NCI-H226 (cell line): ENCODE results near the gene PTPRD.

Experiments used
- DNase-seq: peaks from one replicate; pipeline ENCODE4 v3.0.0-alpha.2; 2015

The PTPRD gene

DNA sequence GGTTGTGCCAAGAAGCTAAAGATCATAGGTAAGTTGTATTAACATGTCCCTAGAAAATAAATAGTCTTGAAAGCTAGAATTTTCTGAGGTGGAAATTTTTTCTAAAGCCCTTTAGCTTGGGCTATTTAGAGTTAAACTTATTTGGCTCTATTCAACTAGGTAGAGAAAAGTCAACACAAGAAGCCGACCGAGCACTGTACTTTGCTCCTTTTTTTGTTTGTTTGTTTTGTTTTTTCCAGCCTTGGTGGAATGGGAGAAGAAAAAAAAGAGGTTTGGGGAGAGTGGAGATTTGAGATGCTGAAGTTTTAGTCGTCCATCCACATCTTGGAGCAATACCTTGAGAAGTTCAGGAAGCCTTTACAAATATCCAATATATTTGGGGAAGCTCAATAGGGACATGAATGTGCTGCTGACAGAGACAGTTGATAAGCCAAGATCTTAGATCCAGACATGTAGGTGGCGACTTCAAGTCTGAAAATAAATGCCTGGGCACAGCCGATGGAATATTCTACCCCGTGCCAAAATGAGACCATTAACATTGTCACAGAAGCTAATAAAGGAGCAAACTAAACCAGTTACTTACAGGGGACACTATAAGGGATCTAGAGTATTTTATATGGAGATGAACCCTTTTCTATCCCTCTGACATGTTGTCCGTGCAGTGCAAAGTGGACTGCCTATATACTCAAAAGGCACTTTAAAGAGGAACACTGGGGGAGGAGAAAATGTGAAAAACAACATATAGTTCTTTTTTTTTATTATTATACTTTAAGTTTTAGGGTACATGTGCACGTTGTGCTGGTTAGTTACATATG lies 466.1 kb downstream of the PTPRD start:
- no peak for DNase-seq

DNA sequence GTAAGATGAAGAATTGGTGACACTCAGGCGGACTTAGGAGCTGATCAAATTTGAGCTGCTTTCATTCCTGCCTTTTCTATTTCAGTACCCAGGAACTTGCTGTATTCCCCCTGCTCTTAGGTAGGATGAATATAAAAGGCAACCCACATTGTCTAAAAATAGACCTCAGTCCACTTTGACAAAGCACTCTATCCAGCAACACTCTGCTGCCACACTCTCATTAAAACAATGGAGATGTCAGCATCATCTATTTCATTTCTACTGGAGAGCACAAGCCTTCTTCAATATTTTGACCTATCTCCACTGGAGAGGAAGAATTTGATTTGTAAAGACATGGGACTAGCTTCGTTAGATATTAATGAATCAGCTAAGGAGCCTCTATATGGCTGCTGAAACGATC lies 468.4 kb downstream of the PTPRD start:
- no peak for DNase-seq

DNA sequence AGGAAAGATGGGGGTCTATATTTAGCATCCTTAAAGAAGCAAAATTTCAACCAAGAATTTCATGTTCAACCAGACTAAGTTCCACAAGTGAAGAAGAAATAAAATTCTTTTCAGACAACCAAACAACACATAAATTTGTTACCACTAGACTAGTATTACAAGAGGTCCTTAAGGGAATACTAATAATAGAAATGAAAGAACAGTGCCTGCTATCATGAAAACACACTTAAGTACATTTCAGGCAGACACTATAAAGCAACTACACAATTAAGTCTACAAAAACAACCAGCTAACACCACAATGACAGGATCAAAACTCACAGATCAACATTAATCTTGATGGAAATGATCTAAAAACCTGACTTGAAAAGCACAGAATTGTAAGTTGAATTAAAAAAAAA lies 477.2 kb downstream of the PTPRD start:
- DNase-seq, result no peak

DNA sequence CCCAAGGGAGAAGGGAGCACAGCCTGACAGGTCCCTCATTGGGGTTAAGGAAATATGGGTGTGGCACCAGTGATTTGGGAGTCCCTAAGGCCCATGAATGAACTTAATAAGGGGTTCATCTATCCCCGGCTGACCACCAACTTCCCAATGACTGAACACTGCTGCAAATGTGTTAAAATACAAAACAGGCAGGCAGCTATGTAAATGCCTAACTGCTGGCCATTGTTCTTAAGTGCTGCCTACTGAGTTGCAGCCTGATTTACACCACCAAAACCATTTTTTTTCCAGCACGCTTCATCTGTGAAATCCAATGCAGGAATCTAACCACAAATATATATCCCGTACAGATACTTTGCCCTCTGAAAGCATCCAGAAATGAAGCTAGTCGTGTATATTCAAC lies 478.5 kb downstream of the PTPRD start:
- no peak for DNase-seq

DNA sequence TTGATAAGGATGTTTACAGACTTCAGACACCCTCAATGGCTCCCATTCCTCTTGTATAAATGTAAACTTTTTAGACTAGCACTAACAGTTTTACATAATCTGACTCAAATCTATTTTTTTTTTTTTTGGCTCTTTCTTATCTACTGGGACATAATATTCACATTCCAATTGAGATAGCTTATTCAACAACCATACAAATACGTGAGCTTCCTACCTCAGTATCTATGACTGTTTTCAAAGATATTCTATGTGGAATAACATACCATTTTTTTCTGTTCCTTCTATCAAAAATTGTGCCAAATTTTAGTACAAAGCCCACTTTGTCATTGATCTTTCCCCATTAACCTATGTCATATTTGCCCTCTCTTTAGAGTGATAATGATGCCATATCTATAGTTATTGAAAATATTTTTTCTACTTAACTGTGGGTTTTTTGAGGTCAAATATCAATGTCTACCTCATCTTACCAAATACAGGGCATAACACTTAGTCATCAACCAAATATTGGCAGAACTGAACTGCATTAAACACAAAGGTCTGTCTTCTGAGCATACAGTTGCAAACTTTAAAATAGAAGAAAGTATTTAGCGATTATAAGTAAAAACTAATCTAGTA lies 482.6 kb downstream of the PTPRD start:
- no peak for DNase-seq

DNA sequence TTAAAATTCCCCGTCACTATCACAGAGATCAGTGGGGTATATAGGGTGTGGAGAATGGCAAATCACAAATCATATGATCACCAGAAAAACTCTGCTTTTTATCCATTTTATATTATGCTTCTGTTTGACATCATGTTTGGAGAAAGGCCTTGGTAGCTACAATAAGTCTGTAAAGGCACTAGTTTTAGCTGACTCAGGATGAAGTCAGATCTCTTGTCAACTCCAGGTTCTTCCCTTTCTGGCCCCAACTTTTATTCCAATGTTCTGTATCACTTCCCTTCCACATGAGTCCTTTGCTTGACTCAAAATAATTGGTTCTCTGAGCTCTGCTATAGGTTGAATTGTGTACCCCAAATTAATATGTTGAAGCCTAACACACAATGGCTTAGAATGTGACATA lies 484.9 kb downstream of the PTPRD start:
- DNase-seq, result no peak

DNA sequence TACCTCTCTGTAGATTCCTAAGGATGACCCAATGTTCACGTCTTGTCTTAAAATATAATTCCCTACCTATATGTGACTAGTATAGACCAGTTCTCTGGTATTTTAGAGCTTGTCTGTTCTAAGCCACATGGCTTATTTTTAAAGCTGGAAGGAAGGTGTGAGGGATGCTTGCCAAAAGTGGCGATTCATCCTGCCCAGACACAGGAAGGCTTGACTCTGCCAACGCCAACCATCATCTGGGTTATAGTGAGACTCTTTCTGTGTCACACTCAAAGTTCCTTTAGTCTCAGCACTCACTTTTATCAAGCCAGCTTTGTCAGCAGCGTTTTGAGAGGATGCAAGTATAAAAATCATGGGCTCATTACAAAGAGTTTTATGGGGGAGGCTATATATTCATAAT lies 500.0 kb downstream of the PTPRD start:
- no peak for DNase-seq

DNA sequence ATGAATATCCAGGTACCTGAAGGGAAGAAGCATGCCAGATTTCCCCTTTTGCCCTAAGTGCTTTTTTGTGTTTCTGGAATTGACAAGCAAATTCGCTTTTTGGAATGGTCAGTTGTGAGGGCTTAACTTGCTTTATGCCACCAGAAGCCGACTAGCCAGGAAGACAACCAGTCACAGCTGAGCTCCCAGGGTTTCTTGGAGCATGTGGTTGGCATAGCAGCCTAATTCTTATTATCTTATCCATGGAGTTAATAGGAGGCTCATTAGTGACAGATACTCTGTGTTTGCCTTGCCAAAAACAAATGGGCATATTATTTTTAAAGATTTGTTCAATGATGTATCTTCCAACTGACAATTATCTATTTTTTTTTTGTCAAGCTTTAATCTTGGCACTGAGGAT lies 500.7 kb downstream of the PTPRD start:
- DNase-seq, result no peak

DNA sequence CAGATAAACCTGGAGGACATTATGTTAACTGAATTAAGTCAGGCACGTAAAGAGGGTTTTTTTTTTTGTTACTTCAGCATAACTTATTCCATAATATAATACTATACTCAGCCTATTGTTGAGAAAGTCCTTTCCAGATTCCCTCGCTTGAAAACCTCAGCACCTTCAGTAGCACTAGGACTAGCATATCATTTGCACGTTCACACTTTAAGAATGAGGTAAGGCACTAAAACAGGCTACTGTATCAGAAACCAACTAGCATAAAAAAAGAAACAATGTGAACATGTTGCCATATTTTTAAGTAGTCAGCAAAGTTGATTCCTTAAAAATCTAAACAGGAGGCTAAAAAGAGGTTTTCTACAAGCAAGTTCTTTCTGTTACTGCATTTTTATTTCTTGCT lies 504.0 kb downstream of the PTPRD start:
- DNase-seq, result no peak

DNA sequence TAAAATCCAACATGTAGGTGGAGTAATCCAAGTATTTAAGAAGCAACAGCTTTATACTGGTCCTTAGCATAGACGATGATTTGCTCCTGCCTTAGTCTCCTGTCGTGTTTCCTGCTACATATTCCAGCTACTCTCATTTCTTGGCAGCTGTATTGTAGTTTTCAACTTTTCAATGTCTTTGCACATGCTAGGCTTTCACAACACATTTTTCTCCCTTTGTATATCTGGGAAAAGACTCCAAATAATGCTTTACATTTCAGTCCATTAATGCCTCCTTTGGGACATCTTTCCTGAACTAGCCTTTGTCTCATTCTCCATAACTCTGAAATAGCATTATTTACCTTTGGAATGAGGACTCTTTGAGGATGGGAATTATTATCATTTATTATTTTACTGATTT lies 508.0 kb downstream of the PTPRD start:
- no peak for DNase-seq

DNA sequence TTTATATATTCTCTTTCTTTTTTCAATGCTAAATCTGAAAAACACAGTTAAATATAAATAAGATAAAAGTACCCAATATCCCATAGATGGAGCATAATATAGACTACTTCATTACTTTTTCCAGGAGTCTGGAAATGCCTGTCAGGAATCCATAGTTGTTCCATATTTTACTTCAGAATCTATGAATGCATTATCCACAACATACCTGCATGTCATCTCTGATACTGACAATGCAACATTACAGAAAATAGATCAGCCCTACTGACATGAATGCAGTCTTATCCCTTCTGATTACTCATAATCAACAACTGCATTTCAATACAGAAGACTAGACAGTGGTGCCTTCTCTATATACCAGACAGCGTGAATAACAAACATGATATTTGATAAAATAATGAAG lies 517.6 kb downstream of the PTPRD start:
- DNase-seq, result no peak

DNA sequence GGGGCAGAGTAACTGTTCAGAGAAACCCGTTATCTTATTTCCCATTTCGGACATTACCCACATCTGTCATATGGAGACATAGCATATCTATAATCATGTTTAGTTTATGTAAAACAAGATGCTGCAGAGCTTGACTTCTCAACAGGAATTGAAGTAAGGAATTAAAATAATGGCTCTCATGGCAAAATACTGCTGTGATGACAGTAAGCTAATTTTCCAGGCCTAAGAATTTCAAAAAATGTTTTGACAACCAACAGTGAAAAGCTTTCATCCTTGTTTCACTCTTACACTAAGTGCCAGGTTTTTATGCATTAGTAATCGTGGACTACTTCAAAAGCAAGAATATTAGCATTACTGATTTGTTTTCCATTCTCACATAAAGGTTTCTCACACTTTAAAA lies 518.2 kb downstream of the PTPRD start:
- DNase-seq, result no peak

DNA sequence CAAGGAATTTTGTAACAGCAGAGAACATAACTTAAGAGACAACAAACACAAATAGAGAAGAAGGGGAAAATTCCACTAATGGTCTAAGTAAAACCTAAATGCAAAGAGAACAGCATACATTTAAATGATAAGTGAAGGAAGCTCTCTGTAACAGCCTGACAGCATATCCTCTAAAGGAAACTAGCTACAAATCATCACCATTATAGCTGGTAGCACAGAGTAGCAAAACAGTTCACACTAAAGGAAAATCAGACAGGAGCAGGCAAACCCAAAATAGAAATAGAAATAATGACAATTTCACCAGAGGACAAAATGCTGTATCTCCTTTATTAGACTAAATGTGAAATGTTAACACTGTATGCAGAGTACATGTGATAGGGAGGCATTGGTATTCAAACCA lies 532.8 kb downstream of the PTPRD start:
- DNase-seq, result no peak

DNA sequence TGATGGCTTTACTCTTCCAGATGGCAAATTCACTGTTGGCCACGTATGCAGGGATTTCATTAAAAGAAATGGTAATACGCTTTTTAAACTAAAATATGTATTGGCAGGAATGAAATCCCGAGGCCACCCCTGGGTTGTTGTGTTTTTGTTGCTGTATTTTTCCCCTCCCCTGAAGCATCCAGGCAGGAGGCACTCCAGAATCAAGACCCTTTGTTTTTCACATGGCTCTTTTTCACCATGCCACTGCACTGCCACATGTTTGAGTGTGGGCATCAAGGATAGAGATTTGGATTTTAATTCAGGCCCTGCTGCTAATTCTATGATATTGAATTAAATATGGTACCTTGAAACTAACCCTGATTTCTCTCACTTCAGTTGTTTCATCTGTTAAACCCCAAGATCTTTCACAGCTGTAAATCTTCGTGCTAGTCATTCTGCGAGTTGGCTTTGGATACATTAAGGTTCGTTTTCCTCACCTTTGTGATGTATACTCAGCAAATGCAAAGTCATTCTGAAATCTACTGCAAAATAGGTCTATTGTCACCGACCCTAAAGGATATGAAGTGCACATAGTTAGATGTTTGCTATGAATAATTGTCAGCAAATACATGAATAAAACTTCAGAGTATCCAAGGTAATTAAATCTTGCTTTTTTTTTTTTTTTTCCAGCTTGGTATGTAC lies 533.4 kb downstream of the PTPRD start:
- DNase-seq, result no peak

DNA sequence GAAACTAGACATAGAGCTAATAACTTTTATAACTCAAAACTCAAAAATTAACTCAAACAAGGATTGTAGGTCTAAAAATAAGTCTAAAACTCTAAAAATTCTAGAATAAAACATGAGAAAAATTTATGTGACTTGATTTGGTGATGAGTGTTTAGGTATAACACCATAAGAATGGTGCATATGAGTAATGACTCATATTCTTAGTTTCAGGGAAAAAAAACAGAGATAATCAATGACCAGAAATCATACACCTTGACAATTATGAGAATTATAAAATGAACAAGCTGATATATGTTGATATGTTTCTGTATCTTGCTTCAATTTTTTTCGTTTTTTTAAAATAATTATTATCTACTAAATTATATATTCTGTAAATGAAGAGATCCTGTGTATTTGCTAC lies 541.2 kb downstream of the PTPRD start:
- no peak for DNase-seq

DNA sequence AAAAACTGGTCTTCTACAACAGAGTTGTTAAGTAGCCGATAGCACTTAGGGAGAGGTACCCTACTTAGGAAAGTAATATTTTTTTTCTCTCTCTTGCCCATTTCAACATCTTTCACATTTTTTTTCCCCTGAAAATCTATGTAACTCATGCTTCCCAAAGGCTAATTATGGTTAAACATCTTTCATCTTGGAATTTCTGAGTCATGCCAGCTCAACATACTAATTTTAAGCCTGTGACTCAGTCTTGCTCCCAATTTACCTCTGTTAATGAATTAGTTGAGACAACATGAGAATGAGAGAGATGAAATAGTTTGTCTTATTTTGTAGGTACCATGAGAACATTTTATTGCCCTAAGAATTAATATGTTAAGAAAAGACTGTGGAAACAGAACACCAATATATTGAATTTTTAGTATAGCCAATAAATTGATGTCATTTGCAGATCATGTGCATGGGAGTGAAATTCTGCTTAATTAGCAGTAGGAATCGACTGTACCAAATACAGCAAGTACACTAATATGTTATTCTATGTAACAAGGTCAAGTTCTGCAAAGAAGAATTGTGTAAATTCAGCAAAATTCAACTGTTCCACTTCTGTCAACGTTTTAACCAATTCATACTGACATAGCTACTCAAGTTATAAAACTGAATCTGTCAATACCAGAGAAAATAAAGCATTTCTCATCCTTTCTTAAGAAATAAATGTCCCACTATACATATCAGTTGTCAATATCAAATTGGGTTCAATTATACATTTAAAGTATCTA lies 550.0 kb downstream of the PTPRD start:
- DNase-seq, result no peak

DNA sequence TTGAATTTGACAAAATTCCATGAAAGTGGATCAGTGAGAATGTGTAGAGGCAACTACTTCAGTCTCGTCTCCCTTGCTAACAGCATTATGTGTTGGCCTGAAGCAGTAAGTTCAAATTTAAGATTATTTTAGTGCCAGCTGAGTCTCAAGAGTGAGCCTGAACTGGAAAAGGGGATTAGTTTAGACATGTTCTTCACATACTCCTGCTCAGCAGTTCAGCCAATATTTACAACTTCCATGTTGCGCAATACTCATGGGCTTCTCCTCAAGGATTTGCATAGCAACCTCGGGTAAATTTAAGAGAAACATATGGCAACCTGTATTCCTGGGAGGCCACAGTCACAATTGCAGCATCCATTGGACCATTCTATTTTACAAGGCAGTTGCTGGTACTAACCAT lies 553.8 kb downstream of the PTPRD start:
- DNase-seq, result no peak

DNA sequence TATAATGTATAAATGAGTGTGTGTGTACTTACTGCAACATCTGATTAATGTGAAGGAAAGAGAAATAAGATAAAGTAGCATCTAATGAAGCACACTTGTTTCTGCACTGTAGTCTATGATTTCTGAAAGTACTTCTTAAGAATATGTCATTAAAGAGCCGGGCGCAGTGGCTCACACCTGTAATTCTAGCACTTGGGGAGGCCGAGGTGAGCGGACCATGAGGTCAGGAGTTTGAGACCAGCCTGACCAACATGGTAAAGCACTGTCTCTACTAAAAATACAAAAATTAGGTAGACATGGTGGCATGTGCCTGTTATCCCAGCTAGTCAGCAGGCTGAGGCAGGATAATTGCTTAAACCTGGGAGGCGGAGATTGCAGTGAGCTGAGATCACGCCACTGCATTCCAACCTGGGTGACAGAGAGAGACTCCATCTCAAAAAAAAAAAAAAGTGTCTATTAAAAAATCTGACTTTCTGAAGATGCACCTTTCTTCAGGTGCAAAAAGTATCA lies 556.9 kb downstream of the PTPRD start:
- no peak for DNase-seq

DNA sequence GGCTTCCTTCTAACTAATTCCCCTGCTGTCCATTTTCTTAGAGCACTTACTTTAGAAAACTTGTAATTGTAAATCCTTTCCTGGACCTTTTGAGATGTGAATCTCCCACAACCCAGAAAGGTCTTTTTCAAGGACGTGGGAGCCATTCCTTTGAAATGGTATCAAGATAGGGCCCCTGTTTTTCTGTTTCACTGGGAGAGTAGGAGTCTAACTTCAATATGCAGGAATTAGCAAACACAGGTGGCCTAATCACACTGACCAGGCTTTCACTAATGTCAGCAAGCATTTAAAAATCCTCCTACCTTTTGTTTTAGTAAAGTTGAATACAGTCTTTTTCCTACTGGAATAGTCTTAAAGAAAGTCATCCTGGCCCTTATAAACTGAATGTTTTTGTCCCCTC lies 558.3 kb downstream of the PTPRD start:
- DNase-seq, result no peak

DNA sequence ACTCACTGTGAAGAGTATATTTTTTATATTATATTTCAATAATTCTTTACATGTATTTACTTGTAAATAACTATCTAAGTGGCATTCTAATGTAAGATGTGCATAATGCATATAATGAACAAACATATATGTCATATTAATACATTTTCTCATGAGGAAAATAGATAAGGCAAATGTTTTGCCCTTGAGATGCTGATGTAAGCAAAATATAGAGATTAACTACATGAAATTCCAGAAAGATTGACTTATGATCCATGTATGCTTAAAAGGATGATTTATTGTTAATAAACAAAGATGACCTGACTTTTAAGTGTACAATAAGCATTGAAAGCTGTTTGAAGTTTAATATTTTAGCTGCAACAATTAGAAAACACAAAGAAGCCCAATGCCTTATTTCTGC lies 559.9 kb downstream of the PTPRD start:
- no peak for DNase-seq

DNA sequence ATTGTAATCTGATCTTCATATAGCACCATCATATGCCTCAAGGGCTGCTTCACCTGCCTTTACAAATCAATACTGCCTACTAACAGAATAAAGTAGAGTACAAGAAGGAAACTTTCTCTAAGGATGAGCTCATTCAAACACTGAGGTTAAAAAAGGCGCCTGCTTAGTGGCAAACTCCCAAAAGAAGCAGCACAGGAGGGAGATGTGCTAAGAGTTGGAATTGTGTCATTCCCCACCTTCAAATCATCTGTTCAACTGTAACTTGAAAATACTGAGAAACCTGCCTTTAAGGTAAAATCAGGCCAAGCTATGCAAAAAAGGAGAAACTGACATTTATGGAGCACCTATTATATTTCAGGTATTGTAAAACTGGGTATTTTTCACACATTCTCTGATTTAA lies 560.6 kb downstream of the PTPRD start:
- no peak for DNase-seq

DNA sequence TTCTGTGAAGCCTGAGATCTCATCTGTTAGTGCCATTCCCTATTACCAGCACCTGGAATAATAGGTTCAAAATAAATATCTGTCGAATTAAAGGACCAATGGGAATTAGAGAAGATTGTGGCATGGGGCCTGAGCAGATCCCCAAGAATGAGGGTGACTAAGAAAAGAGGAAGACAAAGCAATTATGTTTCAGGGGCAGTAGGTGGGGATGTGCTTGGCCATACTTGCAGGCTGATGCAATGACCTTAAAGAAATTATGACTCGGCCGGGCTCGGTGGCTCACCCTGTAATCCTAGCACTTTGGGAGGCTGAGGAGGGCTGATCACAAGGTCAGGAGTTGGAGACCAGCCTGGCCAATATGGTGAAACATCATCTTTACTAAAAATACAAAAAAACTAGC lies 562.8 kb downstream of the PTPRD start:
- DNase-seq, result no peak

DNA sequence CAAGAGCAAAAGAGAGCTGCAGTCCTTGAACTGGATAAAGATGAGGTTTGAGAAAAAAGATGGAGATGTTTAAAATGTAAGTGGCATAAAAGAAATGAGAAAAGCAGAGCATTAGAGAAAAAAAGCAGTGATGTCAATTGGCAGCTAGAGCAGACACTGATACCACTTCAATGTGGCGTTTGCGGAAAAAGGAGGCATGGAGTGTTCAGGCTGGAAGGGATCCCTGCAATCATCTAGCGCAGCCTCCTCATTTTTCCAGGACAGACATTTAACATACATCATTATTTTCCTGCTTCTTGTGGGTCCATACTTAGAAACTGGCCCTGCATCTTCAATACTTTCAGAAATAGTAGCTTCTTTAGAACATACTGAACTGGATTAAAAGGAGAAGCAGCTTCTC lies 563.8 kb downstream of the PTPRD start:
- no peak for DNase-seq
